ENCODE results near the gene EPS8L3.
"Not testable (repeated sequence)": the region's sequence is repeated elsewhere in the genome, so short reads cannot be mapped to it uniquely, and the experiment has no call there.

Gene EPS8L3

GRCh38 chr1:109732390-109732881 is 31.3 kb downstream of the EPS8L3 start:
- no peak for DNase-seq

GRCh38 chr1:109730666-109731065 is 33.1 kb downstream of the EPS8L3 start:
- no peak for DNase-seq

DNA sequence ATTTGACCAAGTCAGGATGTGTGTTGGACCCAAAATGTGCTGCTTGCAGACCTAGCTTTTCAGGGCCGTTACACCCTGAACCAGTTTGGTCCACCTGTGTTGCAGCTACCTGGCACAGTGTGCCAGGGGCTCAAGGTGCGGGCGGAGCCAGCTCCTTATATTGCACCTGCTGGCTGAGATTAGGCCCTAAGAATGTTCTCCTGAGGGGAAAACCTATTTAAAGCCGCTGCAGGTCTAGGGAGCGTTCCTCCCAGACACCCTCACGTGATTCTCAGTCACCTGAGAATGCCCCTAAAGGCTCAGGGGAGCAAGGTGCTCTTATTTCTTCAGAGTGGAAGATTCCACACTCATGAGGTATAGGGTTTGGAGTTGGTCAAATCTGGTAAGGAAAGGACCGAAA is 34.9 kb downstream of the EPS8L3 start:
- no peak for DNase-seq

- no peak for DNase-seq
These were observed 36.9 kb downstream of the EPS8L3 start for GRCh38 chr1:109726728-109727373.

DNA sequence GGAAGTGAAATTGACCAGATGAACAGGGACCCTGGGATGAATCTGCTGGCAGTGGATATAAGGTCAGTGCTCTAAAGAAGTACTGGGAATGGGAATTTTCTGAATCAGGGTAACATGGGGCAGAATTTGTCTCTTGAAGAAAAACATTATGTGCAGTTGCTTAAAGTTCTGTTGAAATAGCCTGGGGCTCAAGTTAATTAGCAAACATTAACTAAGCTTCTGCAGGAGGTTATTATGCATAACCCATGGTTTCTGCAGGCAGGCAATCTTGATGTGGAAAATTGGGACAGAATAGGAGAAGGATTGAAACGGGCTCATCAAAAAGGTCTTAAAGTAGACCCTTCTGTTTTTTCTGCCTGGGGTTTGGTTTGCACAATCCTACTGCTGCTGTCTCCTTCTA is 37.7 kb downstream of the EPS8L3 start:
- no peak for DNase-seq

DNA sequence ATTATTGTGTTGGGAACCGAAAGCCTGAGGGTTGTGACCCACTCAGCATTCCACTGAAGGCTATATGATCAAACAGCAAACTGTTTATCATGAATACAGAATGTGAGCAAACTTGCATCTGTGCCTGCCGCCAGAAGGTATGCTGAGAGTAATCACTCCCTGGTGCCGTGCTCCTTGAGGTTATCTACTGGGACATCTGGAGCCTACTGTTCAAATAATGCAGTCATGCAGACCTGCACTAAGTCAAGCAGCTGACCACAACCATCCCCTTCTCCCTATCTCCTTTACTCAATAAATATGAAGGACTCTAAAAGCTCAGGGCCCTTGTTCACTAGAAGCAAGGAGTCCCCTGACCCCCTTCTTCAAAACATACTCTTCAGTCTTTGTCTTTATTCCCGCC is 38.2 kb downstream of the EPS8L3 start:
- no peak for DNase-seq

DNA sequence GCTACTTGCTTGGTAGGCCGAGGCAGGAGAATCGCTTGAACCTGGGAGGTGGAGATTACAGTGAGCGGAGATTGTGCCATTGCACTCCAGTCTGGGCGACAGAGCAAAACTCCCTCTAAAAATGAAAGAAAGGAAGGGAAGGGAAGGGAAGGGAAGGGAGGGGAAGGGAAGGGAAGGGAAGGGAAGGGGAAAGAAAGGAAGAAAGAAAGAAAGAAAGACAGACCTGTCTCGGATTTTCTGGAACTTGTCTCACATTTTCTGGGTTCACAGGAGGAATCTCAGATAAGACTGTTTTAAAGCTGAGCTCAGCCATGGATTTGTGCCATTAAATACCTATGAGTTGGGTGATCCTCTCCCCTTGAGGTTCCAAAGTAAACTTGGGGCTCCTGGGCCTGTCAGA is 38.8 kb downstream of the EPS8L3 start:
- no peak for DNase-seq

- no peak for DNase-seq
These were observed 40.6 kb downstream of the EPS8L3 start for GRCh38 chr1:109722908-109723691.

GRCh38 chr1:109721971-109722370 is 41.8 kb downstream of the EPS8L3 start:
- no peak for DNase-seq

DNA sequence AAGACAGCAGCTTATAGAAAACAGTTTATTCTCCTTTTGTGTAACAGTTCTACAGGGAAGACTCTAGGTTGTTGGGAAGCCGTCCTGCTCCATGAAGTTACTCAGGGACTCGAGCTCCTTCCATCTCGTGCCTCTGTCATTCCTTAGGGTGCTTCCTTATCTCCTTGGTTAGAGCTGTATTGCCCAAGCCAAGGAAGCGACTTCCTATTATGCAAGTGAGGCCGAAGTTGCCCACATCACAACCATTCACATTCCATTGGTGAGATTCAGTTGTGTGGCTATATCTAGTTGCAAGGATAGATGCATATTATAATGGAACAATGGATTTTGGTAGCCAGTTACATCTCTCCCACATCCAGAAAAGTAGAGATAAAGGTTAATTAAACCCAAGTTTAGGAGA is 42.7 kb downstream of the EPS8L3 start:
- DNase-seq, result no peak

GRCh38 chr1:109719337-109719837 is 44.3 kb downstream of the EPS8L3 start:
- DNase-seq, result no peak

- DNase-seq, result no peak
These were observed 45.2 kb downstream of the EPS8L3 start for GRCh38 chr1:109718495-109718894.

GRCh38 chr1:109717729-109718128 is 46.0 kb downstream of the EPS8L3 start:
- no peak for DNase-seq

GRCh38 chr1:109716570-109717090 is 47.1 kb downstream of the EPS8L3 start:
- DNase-seq, result no peak

- no peak for DNase-seq
These were observed 47.6 kb downstream of the EPS8L3 start for GRCh38 chr1:109716121-109716520.

- no peak for DNase-seq
These were observed 48.9 kb downstream of the EPS8L3 start for GRCh38 chr1:109714661-109715372.

DNA sequence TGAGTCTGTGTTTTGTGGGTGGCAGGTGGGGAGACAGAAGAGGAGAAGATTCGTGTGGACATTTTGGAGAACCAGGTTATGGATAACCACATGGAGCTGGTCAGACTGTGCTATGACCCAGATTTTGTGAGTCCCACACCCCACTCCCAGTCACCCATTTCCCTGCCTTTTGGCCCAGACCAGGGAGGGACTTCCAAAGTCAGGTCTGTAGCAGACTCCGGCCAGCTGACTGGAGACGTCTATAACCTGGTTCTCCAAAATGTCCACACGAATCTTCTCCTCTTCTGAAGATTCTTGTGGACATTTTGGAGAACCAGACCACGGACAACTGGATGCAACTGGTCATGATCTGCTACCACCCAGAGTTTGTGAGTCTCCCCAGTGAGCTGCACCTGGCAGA is 50.1 kb downstream of the EPS8L3 start:
- DNase-seq, result no peak

- DNase-seq, result no peak
These were observed 51.3 kb downstream of the EPS8L3 start for GRCh38 chr1:109712321-109712864.

DNA sequence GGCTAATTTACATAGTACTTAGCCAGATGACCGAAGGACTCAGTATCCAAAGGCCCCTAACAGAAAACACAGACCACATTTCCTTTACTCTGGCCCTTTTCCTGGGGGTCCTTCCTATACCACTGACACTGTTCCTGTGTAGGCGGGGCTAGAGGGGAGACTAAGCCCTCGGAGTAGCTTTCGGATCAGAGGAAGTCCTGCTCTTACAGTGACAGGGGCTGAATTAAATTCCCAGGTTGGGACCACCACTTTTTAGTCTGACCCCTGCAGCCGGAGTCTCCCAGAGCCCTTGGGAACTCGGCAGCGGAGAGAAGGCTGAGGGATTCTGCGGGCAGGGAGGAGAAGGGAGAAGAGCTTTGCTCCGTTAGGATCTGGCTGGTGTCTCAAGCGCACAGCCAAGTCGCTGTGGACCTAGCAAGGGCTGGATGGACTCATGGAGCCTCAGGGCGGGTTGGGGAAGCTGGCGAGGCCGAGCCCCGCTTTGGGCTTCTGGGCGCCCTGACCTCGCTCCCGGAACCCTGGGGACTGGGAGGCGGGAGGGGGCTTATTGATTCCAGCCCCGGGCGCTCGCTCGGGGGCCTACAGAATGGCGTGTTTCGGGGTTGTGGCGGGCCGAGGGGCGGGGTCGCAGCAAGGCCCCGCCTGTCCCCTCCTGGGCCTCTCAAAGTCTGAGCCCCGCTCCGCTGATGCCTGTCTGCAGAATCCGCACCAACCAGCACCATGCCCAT is 52.0 kb downstream of the EPS8L3 start, which contains the start of gene GSTM5:
GSTM5 (plus strand) TSS at position 659 of the 728 bp plus-strand sequence; CDS start at position 721, 62 bp downstream.
- not testable (repeated sequence) for DNase-seq

GRCh38 chr1:109709822-109710221 is 53.9 kb downstream of the EPS8L3 start:
- not testable (repeated sequence) for DNase-seq

GRCh38 chr1:109708949-109709348 is 54.8 kb downstream of the EPS8L3 start:
- not testable (repeated sequence) for DNase-seq

DNA sequence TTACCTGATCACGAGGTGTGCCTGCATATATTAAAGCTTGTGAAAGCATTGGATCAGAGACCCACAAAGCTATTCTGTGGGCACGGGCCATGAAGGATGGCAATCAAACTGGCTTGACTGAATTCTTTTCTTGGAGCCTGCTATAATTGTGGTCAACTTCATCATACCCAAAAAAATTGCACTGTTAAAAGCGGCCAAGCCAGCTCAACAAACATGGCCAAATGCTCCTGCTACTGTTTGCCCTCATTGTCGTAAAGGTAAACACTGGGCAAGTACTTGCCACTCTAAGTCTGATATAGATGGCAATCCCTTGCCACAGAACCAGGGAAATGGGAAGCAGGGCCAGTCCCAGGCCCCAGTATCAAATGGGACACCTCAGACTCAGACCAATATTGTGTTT is 58.3 kb downstream of the EPS8L3 start:
- no peak for DNase-seq

Data from NCI-H446 treated with DMSO at 0.1 percent for 48 hours (cell line).